ENCODE measurements around the gene TDRKH. TPM values are rescaled to one million over a fixed set of nuclear protein-coding genes. Genes with fewer than 3 reads are reported as not detected.
"Not testable (repeated sequence)": the region's sequence is repeated elsewhere in the genome, so short reads cannot be mapped to it uniquely, and the experiment has no call there.

TDRKH gene
- total RNA-seq, 1 experiment from 2014 or later = 11.1 TPM

GRCh38 chr1:151768351-151769066 lies 21.8 kb downstream of the TDRKH start:
- intact Hi-C loops (cut with micrococcal nuclease); DNase-seq (ENCODE audit: low read depth, low spot score); POLR2A ChIA-PET: not testable (repeated sequence)

GRCh38 chr1:151763990-151764389 lies 26.3 kb downstream of the TDRKH start:
- Histone ChIP-seq H3K9ac (ENCODE audit: low read length) (peak overlapping the region; percentile 83), H3K4me2 (ENCODE audit: low read length) (peak overlapping the region; percentile 82), H3K79me2 (ENCODE audit: insufficient read depth, low read length) (peaks cover 15% of the 10 kb centered on the region), H4K20me1 (ENCODE audit: insufficient read depth) (no peaks in the 10 kb centered on the region), H3K27ac (ENCODE audit: low read depth, low read length) (peak overlapping the region; percentile 77), H3K4me3 (replicated peaks in 1 of 2; ENCODE audit: low read depth in 1 of 2, low read length in 2 of 2) (peak overlapping the region; percentile 86 to 90), H3K4me1 (ENCODE audit: control insufficient read depth in 1 of 2, insufficient read depth in 2 of 2, low read length in 2 of 2) (peaks cover 12 to 28% of the 10 kb centered on the region in 2 experiments; a peak in 3 of 4 replicates), H3K9me3 (ENCODE audit: control insufficient read depth in 1 of 2, insufficient read depth in 1 of 2, low read depth in 1 of 2, low read length in 2 of 2) (no peaks in the 10 kb centered on the region), H3K36me3 (ENCODE audit: control insufficient read depth in 1 of 2, insufficient read depth in 2 of 2, low read length in 2 of 2) (peaks cover 4 to 26% of the 10 kb centered on the region in 2 experiments), H2AFZ (ENCODE audit: low read depth, low read length, poor library complexity, severe bottlenecking) (no peak overlapping the region), H3K9me2 (ENCODE audit: insufficient read depth) (no peaks in the 10 kb centered on the region), H3K27me3 (ENCODE audit: insufficient read depth, low read length) (no peaks in the 10 kb centered on the region)
- DNase-seq (ENCODE audit: low read depth, low spot score) = no peak
- ChIA-PET RAD21 (ENCODE audit: low non-redundant PET in 1 of 2, low total read pairs in 2 of 2, uncharacterized antibody in 2 of 2, unreplicated experiment in 2 of 2) (interaction anchor here in 1 of 2 experiments (1.5 kb wide), 1 partner anchor 72 kb away, joined by 3 read pairs; no protein-coding TSS in a partner anchor), CTCF (interaction anchor here (1.9 kb wide), 1 partner anchor 238 kb away, joined by 6 read pairs; no protein-coding TSS in a partner anchor), POLR2A (no interaction called here)
- no peak for ATAC-seq
- BruUV-seq (replicated peaks) = no TSS peak
- intact Hi-C loops (cut with micrococcal nuclease) = no loop called here
- TF ChIP-seq MAX (IDR thresholded peaks at IDR 0.05) (no peak), EZH2 (IDR thresholded peaks at IDR 0.05) (no peak), POLR2AphosphoS5 (IDR thresholded peaks at IDR 0.05; ENCODE audit: low read depth, low read length) (no peak), TCF7L2 (IDR thresholded peaks at IDR 0.05; ENCODE audit: borderline replicate concordance, extremely low read depth, insufficient read depth, insufficient read length) (no peak), SP1 (IDR thresholded peaks at IDR 0.05; ENCODE audit: low read depth) (no peak), ZNF274 (IDR thresholded peaks at IDR 0.05; ENCODE audit: low read depth, low read length) (no peak), REST (IDR thresholded peaks at IDR 0.05; ENCODE audit: low read depth) (no peak), ATF3 (IDR thresholded peaks at IDR 0.05) (no peak), SIN3A (IDR thresholded peaks at IDR 0.05; ENCODE audit: low read depth) (no peak), YY1 (IDR thresholded peaks at IDR 0.05; ENCODE audit: extremely low read depth, insufficient replicate concordance, low read depth, low read length) (no peak), SRF (IDR thresholded peaks at IDR 0.05; ENCODE audit: low read depth) (no peak), RAD21 (IDR thresholded peaks at IDR 0.05; ENCODE audit: low read depth) (no peak)

More at GRCh38 chr1:151768351-151769066, 21.8 kb downstream of the TDRKH start:
- RAD21 ChIA-PET (ENCODE audit: low non-redundant PET in 1 of 2, low total read pairs in 2 of 2, uncharacterized antibody in 2 of 2, unreplicated experiment in 2 of 2); H3K9me3 ChIP-seq (ENCODE audit: control insufficient read depth in 1 of 2, insufficient read depth in 1 of 2, low read depth in 1 of 2, low read length in 2 of 2); H3K27me3 ChIP-seq (ENCODE audit: insufficient read depth, low read length); H3K9ac ChIP-seq (ENCODE audit: low read length); BruUV-seq (replicated peaks); H3K9me2 ChIP-seq (ENCODE audit: insufficient read depth); H3K4me3 ChIP-seq (replicated peaks in 1 of 2; ENCODE audit: low read depth in 1 of 2, low read length in 2 of 2); CTCF ChIA-PET; H2AFZ ChIP-seq (ENCODE audit: low read depth, low read length, poor library complexity, severe bottlenecking); H3K36me3 ChIP-seq (ENCODE audit: control insufficient read depth in 1 of 2, insufficient read depth in 2 of 2, low read length in 2 of 2); H4K20me1 ChIP-seq (ENCODE audit: insufficient read depth); ATAC-seq; H3K27ac ChIP-seq (ENCODE audit: low read depth, low read length); H3K79me2 ChIP-seq (ENCODE audit: insufficient read depth, low read length): not testable (repeated sequence)
- Histone ChIP-seq H3K4me1 (ENCODE audit: control insufficient read depth in 1 of 2, insufficient read depth in 2 of 2, low read length in 2 of 2) (peaks cover 8 to 20% of the 10 kb centered on the region in 2 experiments; a peak in 3 of 4 replicates), H3K4me2 (ENCODE audit: low read length) (peak overlapping the region; percentile 54)
- TF ChIP-seq EGR1 (IDR thresholded peaks at IDR 0.05; ENCODE audit: low read depth) = 0 out of 2 replicates have a peak, but pooled peaks have one; percentile 33
- peak; percentile 70; the same call in 1 of the 2 replicates for TF ChIP-seq CEBPB (IDR thresholded peaks at IDR 0.05; ENCODE audit: low read depth)
- TF ChIP-seq POLR2AphosphoS5 (IDR thresholded peaks at IDR 0.05; ENCODE audit: low read depth, low read length) = 0 out of 2 replicates have a peak, but pooled peaks have one; percentile 14
- TF ChIP-seq SP1 (IDR thresholded peaks at IDR 0.05; ENCODE audit: low read depth) = peak; percentile 57

Data from HCT116 (cell line).